ENCODE measurements around the gene OBSL1. TPM values are rescaled to one million over a fixed set of nuclear protein-coding genes. Genes with fewer than 3 reads are reported as not detected.

The OBSL1 gene
- total RNA-seq, 1 experiment from 2014 or later: 25.5 TPM

DNA sequence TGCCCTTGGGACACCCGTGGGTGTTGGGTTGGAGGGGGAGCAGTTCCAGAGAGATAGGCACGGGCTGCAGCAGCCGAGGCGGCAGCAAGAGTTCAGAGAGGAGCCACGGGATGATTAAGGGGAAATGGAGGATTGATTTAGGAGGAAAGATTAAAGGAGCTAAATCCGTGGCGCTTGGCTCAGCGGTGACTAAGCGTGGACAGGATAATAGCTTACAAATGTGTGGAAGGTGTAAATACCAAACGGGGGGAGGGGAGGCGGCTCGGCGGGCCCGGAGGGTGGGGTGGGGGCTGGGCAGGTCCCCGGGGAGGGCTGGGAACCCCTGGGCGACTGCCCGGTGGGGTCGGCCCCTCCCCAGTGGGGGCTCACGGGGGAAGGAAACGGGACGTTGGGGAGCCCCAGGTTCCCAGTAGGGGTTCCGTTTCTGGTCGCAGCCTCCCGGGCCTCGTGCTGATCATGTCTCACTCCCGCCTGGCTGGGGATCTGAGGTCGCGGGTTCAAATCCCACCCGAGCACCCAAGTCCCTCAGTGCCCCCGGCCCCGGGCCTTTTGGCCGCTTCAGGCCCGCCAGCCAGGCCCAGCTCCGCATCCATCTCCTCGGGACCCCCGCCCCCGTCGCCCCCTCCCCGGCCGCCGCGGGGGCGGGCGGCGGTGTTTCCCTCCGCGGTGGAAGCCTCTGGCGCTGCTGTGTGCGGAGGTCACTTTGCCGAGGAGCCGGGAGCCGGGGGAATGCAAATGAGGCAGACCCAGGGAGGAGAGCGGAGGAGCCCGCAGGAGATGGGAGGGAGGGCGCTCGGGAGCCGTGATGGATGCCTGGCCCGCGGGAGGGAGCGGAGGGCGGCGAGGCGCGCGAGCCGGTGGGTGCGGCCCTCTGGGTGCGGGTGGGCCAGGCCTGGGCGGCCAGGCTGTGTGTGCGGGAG is 49.0 kb downstream of the OBSL1 start:
- H3K27me3 ChIP-seq (ENCODE audit: control insufficient read depth, insufficient read depth, low read length): no peaks in the 10 kb centered on the region; the same call in 1 of the 2 replicates

DNA sequence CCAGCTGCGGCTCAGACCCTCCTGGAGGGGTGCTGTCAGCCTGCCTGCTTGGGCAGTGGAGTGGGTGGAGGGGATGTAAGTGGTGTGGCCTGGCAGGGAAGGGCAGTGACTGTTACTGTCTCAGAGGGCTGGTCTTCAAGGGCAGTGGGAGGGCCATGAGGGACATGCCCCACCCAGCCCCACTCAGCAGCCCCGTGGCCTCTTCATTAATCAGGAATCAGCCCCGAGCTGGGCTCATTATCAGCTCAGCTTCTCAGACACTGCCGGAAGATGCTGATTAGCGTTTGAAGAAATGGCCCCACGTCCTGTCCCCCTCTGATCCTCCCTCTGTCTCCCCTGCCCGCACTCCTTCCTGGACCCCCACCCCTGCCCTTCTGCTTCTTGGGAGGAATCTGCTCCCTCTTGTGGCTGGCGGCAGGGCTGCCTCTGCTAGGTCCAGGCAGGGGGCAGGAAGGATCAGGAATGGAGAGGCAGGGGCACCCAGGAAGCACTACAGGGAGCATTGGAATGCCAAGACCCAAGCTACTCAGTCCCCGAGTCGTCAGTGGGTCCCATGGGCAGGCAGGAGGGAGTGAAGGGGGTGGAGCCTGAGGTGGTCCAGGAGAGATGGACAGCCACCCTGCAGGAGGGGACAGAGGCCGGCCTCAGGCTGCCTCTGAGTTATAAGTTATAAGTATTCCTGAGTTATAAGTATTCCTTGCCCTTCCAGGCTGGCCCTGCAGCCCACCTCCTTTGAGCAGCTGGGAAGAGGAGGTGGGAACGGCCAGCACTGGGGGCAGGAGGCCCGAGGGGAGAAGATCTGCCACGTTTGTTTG is 50.1 kb downstream of the OBSL1 start:
- in situ Hi-C loops (cut with HindIII; ENCODE audit: low pct_unique_long_range_greater_than_20kb, low sequenced_read_pairs) (no loop called here), intact Hi-C loops (cut with micrococcal nuclease; ENCODE audit: unreplicated experiment) (no loop called here)
- POLR2A ChIA-PET: no interaction called here
- no peaks in the 10 kb centered on the region for H3K27me3 ChIP-seq (ENCODE audit: control insufficient read depth, insufficient read depth, low read length)
- CTCF ChIA-PET: interaction anchor here (0.6 to 2.9 kb wide), 10 partner anchors 8 to 123 kb away, joined by 3 to 12 read pairs (median 6); partner anchors contain the start of gene GMPPA
- no peaks in the 10 kb centered on the region for H3K36me3 ChIP-seq (ENCODE audit: control insufficient read depth, insufficient read depth, low read length)
- no TSS peak for BruUV-seq (replicated peaks)
- ATAC-seq (peak; percentile 77), DNase-seq (ENCODE audit: low read depth, low spot score) (no peak)
- no peaks in the 10 kb centered on the region for H3K9me3 ChIP-seq (ENCODE audit: control insufficient read depth, insufficient read depth, low read depth, low read length)
- peaks cover 10% of the 10 kb centered on the region for H3K4me1 ChIP-seq (ENCODE audit: control insufficient read depth, insufficient read depth, low read length)
- H3K27ac ChIP-seq (ENCODE audit: low read length): no peak overlapping the region
- no peak overlapping the region for H3K4me3 ChIP-seq (ENCODE audit: low read depth in 2 of 2, low read length in 2 of 2)
- TF ChIP-seq, protein P1, sequence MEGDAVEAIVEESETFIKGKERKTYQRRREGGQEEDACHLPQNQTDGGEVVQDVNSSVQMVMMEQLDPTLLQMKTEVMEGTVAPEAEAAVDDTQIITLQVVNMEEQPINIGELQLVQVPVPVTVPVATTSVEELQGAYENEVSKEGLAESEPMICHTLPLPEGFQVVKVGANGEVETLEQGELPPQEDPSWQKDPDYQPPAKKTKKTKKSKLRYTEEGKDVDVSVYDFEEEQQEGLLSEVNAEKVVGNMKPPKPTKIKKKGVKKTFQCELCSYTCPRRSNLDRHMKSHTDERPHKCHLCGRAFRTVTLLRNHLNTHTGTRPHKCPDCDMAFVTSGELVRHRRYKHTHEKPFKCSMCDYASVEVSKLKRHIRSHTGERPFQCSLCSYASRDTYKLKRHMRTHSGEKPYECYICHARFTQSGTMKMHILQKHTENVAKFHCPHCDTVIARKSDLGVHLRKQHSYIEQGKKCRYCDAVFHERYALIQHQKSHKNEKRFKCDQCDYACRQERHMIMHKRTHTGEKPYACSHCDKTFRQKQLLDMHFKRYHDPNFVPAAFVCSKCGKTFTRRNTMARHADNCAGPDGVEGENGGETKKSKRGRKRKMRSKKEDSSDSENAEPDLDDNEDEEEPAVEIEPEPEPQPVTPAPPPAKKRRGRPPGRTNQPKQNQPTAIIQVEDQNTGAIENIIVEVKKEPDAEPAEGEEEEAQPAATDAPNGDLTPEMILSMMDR (IDR thresholded peaks at IDR 0.05): peak; percentile 88
- no peak for TF ChIP-seq TCF7L2 (IDR thresholded peaks at IDR 0.05; ENCODE audit: low read depth, low read length)
- no peak for TF ChIP-seq POLR2AphosphoS5 (IDR thresholded peaks at IDR 0.05; ENCODE audit: low read depth, low read length)
- TF ChIP-seq SIN3A (IDR thresholded peaks at IDR 0.05; ENCODE audit: borderline replicate concordance, insufficient read depth, low read depth, low read length): no peak
- TF ChIP-seq, protein P2, sequence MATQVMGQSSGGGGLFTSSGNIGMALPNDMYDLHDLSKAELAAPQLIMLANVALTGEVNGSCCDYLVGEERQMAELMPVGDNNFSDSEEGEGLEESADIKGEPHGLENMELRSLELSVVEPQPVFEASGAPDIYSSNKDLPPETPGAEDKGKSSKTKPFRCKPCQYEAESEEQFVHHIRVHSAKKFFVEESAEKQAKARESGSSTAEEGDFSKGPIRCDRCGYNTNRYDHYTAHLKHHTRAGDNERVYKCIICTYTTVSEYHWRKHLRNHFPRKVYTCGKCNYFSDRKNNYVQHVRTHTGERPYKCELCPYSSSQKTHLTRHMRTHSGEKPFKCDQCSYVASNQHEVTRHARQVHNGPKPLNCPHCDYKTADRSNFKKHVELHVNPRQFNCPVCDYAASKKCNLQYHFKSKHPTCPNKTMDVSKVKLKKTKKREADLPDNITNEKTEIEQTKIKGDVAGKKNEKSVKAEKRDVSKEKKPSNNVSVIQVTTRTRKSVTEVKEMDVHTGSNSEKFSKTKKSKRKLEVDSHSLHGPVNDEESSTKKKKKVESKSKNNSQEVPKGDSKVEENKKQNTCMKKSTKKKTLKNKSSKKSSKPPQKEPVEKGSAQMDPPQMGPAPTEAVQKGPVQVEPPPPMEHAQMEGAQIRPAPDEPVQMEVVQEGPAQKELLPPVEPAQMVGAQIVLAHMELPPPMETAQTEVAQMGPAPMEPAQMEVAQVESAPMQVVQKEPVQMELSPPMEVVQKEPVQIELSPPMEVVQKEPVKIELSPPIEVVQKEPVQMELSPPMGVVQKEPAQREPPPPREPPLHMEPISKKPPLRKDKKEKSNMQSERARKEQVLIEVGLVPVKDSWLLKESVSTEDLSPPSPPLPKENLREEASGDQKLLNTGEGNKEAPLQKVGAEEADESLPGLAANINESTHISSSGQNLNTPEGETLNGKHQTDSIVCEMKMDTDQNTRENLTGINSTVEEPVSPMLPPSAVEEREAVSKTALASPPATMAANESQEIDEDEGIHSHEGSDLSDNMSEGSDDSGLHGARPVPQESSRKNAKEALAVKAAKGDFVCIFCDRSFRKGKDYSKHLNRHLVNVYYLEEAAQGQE (IDR thresholded peaks at IDR 0.05; ENCODE audit: insufficient read depth in 1 of 2, low read depth in 2 of 2, low read length in 1 of 2): no peak

More for the DNA sequence above, 49.0 kb downstream of the OBSL1 start:
- ChIA-PET CTCF (interaction anchor here (0.6 to 2.9 kb wide), 8 partner anchors 8 to 1233 kb away, joined by 3 to 12 read pairs (median 3); no protein-coding TSS in a partner anchor), POLR2A (no interaction called here)
- ATAC-seq: no peak
- in situ Hi-C loops (cut with HindIII; ENCODE audit: low pct_unique_long_range_greater_than_20kb, low sequenced_read_pairs): no loop called here
- DNase-seq (ENCODE audit: low read depth, low spot score): no peak
- H3K4me1 ChIP-seq (ENCODE audit: control insufficient read depth, insufficient read depth, low read length): peaks cover 10% of the 10 kb centered on the region
- H3K9me3 ChIP-seq (ENCODE audit: control insufficient read depth, insufficient read depth, low read depth, low read length): no peaks in the 10 kb centered on the region
- intact Hi-C loops (cut with micrococcal nuclease; ENCODE audit: unreplicated experiment): no loop called here
- no TSS peak for BruUV-seq (replicated peaks)
- no peaks in the 10 kb centered on the region for H3K36me3 ChIP-seq (ENCODE audit: control insufficient read depth, insufficient read depth, low read length)
- no peak for TF ChIP-seq TCF7L2 (IDR thresholded peaks at IDR 0.05; ENCODE audit: low read depth, low read length)
- TF ChIP-seq, protein P2 (IDR thresholded peaks at IDR 0.05; ENCODE audit: insufficient read depth in 1 of 2, low read depth in 2 of 2, low read length in 1 of 2): no peak
- no peak for TF ChIP-seq POLR2AphosphoS5 (IDR thresholded peaks at IDR 0.05; ENCODE audit: low read depth, low read length)
- TF ChIP-seq, protein P1 (IDR thresholded peaks at IDR 0.05): no peak; the same call in 1 of the 2 replicates
- TF ChIP-seq SIN3A (IDR thresholded peaks at IDR 0.05; ENCODE audit: borderline replicate concordance, insufficient read depth, low read depth, low read length): no peak
- H3K27ac ChIP-seq (ENCODE audit: low read length): no peak overlapping the region
- peak overlapping the region in 1 of 2 experiments; percentile 14; a peak in 1 of 4 replicates for H3K4me3 ChIP-seq (ENCODE audit: low read depth in 2 of 2, low read length in 2 of 2)

All from Panc1 (cell line).